Activated CD4-positive, alpha-beta T cell treated with anti-CD3 and anti-CD28 coated beads for 36 hours (primary cell): ENCODE data around the gene CHSY3. TPM values are rescaled to one million over a fixed set of nuclear protein-coding genes. Genes with fewer than 3 reads are reported as not detected.

Experiments used
- total RNA-seq, 2 experiments: library from RNA; stranded (reverse); gene quantifications; one replicate each; pipeline ENCODE4 v1.2.3, GENCODE V29; 2021

The CHSY3 gene
- total RNA-seq, 2 experiments from 2014 or later, result not detected

Other genes starting within 250 kb of the CHSY3 start
- not detected for gene MINAR2, start 156.4 kb upstream of the CHSY3 start, total RNA-seq